HG02759 (cell line): ENCODE data around the gene SGMS2.

Source experiments
- ATAC-seq: cut with Tn5 transposase; IDR thresholded peaks from one replicate; pipeline ENCODE4 v1.9.1; 2021; ENCODE audit warnings: mild to moderate bottlenecking, moderate library complexity; ENCODE audit not compliant: unreplicated experiment

SGMS2 gene

GRCh38 chr4:107828315-107829090 lies 3.8 kb downstream of the SGMS2 start:
- no peak for ATAC-seq

- no peak for ATAC-seq
Observed at GRCh38 chr4:107831140-107831539, 6.4 kb downstream of the SGMS2 start.

GRCh38 chr4:107832275-107832807 lies 7.6 kb downstream of the SGMS2 start:
- no peak for ATAC-seq

- no peak for ATAC-seq
Observed at GRCh38 chr4:107834241-107834794, 9.6 kb downstream of the SGMS2 start.

- no peak for ATAC-seq
Observed at GRCh38 chr4:107835406-107835805, 10.7 kb downstream of the SGMS2 start.

GRCh38 chr4:107837317-107837716 lies 12.6 kb downstream of the SGMS2 start:
- ATAC-seq = no peak

GRCh38 chr4:107837776-107838618 lies 13.3 kb downstream of the SGMS2 start:
- no peak for ATAC-seq

GRCh38 chr4:107838861-107839565 lies 14.3 kb downstream of the SGMS2 start:
- ATAC-seq = no peak

GRCh38 chr4:107843391-107843790 lies 18.7 kb downstream of the SGMS2 start:
- no peak for ATAC-seq

- no peak for ATAC-seq
Observed at GRCh38 chr4:107845681-107846080, 20.9 kb downstream of the SGMS2 start.

GRCh38 chr4:107850438-107850837 lies 25.7 kb downstream of the SGMS2 start:
- ATAC-seq = no peak

- ATAC-seq = no peak
Observed at GRCh38 chr4:107853444-107854355, 29.0 kb downstream of the SGMS2 start.

GRCh38 chr4:107854356-107855022 lies 29.8 kb downstream of the SGMS2 start:
- no peak for ATAC-seq

GRCh38 chr4:107855723-107856122 lies 31.0 kb downstream of the SGMS2 start:
- no peak for ATAC-seq

- no peak for ATAC-seq
Observed at GRCh38 chr4:107856901-107857300, 32.2 kb downstream of the SGMS2 start.

- no peak for ATAC-seq
Observed at GRCh38 chr4:107857741-107858140, 33.0 kb downstream of the SGMS2 start.

GRCh38 chr4:107858158-107858742 lies 33.5 kb downstream of the SGMS2 start:
- no peak for ATAC-seq

- no peak for ATAC-seq
Observed at GRCh38 chr4:107862658-107863057, 37.9 kb downstream of the SGMS2 start.

GRCh38 chr4:107863416-107863815 lies 38.7 kb downstream of the SGMS2 start:
- no peak for ATAC-seq
